Measurements from ENCODE around the gene NCMAP. TPM values are rescaled to one million over a fixed set of nuclear protein-coding genes. Genes with fewer than 3 reads are reported as not detected.

Gene NCMAP
- total and polyA plus RNA-seq, 2 of the 8 experiments (the other 6 are each of a cell fraction or from before 2014, with no cell fraction given), result 0.21 to 0.39 TPM

GRCh38 chr1:24632832-24633175, 76.9 kb downstream of the NCMAP start (continued):
- TF ChIP-seq E2F6 (IDR thresholded peaks at IDR 0.05) (no peak), POU5F1 (IDR thresholded peaks at IDR 0.05; ENCODE audit: low read depth, low read length) (no peak), MAFK (IDR thresholded peaks at IDR 0.05; ENCODE audit: low read depth, low read length) (no peak)

All from H1 (cell line).